DMS 273 treated with DMSO at 0.1 percent for 48 hours (cell line): ENCODE measurements around the gene GPRIN1.

ENCODE experiments used
- DNase-seq: peaks from one replicate; lab custom pipeline; 2025; lab: John Stamatoyannopoulos, UW

GPRIN1 gene

GRCh38 chr5:176609724-176610434, at the start of gene GPRIN1:
TSS of gene GPRIN1 (minus strand) at chr5:176610156. CDS start at chr5:176599834, 10,322 bp downstream.
- no peak for DNase-seq

GRCh38 chr5:176659512-176659839, 49.5 kb upstream of the GPRIN1 start:
- DNase-seq: no peak

GRCh38 chr5:176658817-176659511, 49.0 kb upstream of the GPRIN1 start:
- no peak for DNase-seq

GRCh38 chr5:176658007-176658599, 48.1 kb upstream of the GPRIN1 start:
- peak; percentile 57 for DNase-seq

DNA sequence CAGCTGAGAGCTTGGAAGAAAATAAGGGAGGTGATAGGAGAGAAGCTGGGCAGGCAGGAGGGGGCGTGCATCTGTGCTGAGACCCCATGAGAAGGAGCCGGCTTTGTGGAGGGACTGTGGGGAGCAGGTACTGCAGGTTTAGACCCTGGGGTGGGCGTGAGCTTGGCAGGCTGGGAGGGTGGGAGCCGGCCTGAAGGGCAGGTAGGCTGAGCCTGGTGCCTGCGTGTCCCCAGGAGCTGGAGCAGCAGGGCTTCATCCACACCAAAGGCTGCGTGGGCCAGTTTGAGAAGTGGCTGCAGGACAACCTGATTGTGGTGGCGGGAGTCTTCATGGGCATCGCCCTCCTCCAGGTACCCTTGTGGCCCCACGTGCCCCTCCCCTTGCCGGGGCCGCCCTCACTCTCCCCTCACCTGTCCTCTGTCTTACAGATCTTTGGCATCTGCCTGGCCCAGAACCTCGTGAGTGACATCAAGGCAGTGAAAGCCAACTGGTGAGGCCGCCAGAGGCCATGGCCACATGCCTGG, 46.6 kb upstream of the GPRIN1 start:
- DNase-seq: no peak

- no peak for DNase-seq
These were observed 44.9 kb upstream of the GPRIN1 start for GRCh38 chr5:176654856-176655255.

DNA sequence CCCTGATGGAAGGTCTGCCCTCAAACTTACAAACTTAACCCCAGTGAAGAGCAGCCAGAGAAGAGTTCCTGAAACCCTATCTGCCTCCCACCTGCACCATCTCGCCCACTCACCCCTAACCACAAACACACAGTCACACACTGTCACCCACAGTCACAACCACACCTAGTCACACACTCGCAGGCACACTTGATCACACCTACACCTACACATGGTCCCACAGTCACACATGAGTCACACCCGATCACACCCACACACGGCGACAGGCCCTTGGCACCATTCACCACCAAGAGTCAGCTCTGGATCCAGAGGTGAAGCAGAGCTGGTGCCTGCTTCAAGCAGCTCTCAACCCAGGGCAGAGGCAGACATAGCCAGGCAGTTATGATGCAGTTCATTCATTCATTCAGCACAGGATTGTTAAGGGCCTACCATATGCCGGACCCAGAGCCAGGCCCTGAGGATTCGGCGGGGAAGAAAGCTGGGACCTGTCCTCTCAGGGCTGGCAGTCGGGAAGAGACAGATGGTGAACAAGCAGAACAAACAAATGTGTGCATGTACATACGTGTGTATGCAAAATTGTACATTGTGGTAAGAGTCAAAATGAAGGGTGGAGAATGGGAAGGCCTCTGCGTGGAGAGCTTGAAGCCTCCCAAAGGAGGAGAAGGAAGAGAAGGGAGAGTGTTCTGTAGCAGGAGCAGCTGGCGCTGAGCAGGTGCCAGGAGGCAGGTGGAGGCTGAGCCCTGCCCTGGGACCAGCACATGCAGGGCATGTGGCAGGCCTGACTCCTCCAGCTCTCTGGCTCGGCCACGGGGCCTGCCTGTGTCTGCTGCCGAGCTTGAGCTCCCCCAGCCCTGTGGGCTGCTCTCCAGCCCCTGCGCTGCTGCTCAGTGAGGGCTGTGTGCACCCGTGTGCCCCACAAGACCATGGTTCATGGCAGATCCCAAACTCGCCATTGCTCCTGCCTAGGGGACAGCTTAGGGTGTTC, 43.7 kb upstream of the GPRIN1 start:
- peak; percentile 89 for DNase-seq

DNA sequence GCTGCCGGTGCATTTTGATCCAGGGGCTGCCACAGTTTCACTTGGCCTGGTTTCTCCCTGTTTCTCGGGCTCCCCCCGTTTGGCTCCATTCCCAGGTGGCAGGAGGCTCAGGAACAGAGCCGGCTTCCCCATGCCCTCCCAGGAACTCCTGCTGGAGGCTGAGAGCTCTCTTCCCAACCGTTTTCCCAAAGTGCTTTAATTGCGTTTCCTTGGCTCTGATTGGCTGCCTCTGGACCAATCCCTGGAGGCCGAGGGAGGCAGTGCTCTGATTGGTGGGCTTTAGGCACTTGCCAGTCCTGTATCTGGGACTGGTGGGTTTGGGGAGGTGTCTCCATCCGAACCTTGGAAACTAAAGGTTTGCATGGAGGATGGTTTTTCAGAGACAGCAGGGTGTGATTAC, 42.2 kb upstream of the GPRIN1 start:
- peak; percentile 89 for DNase-seq

DNA sequence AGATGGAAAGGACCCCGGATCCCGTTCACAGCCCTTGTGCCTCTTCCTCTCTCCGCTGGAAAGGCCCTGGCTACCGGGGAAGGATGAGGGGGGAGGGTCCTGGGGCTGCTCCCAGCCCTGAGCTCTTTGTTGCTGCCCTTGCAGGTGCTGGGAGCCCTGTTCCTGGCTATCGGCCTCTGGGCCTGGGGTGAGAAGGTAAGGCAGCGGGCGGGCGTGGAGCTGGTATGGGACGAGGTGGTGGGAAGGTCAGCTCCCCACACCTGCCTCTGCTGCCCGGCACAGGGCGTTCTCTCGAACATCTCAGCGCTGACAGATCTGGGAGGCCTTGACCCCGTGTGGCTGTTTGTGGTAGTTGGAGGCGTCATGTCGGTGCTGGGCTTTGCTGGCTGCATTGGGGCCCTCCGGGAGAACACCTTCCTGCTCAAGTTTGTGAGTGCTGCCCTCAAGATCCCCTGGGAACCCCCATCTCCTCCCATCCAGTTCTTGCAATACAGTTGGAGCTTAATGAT, 41.6 kb upstream of the GPRIN1 start:
- no peak for DNase-seq

DNA sequence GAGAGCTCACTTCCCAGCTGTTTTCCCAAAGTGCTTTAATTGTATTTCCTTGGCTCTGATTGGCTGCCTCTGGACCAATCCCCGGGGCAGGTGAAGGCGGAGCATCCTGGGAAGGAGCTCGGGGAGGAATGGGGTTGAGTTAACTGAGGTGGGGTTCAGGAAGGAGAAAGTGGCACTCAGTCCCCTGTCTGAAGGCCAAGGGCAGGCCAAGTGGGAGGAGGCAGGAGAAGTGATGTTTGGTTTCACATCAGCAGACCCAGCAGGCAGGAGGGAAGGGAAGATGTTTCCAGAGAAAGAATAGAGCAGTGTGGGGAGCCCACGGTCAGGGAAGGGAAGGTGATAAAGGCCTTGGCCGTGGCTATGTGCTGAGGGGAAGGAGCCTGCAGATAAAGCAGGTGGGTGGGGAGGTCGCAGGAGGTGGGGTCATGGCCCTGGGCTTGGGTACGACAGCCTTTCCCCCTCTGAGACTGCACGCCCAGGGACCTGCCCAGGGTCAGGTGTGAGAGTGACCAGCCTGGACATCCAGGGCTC, 40.5 kb upstream of the GPRIN1 start:
- no peak for DNase-seq

DNA sequence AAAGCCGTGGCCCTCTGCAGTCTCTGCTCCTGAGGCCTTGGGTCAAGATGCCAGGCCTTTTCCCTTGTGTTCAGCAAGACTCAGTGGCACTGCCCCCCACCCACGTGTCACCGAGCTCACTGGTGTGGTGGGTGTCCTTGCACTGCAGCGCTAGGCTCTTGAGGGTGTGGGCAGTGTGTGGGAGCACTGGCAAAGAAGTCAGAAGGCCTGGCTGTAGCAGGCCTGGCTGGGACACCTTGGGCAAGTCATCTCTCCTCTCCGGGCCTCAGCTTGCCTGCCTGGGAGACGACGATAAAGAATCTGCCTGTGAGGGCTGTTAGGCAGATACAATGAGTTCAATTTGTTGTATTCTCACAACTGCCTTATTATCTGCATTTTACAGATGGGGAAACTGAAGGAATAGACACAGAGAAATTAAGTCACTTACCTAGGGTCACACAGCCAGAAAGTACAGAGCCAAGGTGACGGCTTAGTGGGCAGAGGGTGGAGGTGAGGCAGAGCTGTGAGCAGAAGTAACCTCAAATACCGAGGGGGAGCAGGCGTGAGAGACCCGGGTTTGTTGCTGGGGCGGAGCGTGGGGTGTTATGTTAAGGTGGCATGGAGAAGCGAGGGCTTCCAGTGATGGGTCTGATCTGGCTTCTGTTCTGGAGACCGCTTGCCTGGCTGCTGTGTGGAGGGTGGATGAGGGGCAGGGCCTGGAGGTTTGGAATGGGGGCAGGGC, 38.7 kb upstream of the GPRIN1 start:
- no peak for DNase-seq

DNA sequence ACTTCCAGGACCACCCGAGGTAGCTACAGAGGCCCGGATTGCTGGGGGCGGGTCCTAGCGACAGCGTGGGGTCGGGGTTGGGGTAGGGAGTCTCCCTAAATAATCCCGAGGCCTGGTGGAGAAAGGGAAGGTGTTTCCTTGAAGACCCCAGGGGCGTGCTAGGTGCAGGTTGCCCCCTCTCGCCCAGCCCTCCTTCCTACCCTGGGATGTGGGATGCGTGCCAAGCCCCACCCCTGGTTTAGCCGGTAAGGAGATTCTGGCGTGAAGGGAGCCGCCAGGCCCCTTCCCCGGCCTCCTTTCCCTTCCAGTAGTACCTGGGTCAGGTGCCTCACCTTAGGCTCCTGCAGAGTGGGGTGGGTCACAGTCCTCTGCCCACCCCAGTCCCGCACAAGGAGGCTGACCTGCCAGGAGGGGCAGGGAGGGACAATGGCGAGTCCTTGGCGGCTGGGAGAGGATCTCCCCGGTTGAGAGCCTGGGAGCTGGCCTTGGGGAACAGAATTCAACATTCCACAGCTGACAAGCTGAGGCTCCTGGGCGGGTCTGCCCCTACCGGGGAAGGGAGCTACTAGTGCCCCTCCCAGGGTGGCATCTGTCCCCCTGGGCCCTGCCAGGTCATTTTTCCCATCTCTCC, 38.0 kb upstream of the GPRIN1 start:
- DNase-seq: no peak

- DNase-seq: peak; percentile 94
These were observed 37.3 kb upstream of the GPRIN1 start, which contains the start of gene TSPAN17 for GRCh38 chr5:176647030-176647842. TSS of gene TSPAN17 (plus strand) at chr5:176647484. CDS start at chr5:176647616, 132 bp downstream.

- DNase-seq: no peak
These were observed 36.7 kb upstream of the GPRIN1 start for GRCh38 chr5:176646707-176647029.

GRCh38 chr5:176646049-176646706, 36.2 kb upstream of the GPRIN1 start:
- DNase-seq: no peak

DNA sequence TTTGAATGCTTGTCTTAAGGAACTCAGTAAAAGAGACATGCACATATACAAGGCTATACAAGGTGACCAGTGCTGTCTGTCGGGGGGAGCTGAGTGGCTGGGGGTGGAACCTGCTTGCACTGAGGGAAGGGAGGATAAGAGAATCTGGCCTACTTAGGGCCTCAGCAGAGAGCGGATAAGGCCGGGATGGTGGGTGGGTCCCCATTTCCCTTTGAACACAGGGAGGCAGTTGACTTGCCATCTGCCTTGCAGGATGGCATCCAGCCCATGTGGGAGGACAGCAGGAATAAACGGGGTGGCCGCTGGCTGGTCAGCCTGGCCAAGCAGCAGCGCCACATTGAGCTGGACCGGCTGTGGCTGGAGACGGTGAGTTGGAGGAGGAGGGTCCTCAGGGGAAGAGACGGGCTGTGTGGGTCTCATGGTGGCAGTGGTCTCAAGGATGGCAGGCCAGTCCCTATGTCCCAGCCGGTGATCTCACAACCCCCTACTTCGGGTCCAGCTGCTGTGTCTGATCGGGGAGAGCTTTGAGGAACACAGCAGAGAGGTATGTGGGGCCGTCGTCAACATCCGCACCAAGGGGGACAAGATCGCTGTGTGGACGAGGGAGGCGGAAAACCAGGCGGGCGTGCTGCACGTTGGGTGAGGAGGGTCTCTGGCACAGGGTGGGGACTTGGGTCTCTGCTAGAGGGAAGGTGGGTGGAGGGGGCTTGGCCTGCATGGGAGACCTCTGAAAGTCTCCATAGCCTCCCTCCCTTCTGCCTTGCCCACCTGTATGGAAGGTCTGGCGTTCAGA, 35.1 kb upstream of the GPRIN1 start:
- no peak for DNase-seq

GRCh38 chr5:176644294-176644693, 34.3 kb upstream of the GPRIN1 start:
- no peak for DNase-seq
